HG03520 (cell line): ENCODE measurements around the gene RHOH.
A peak's percentile ranks its signal among the peaks of the same experiment; 100 is the strongest.

Experiments
- ATAC-seq: cut with Tn5 transposase; IDR thresholded peaks from one replicate; pipeline ENCODE4 v1.9.1; 2021; ENCODE audit warnings: mild to moderate bottlenecking, moderate library complexity; ENCODE audit not compliant: unreplicated experiment

RHOH gene

DNA sequence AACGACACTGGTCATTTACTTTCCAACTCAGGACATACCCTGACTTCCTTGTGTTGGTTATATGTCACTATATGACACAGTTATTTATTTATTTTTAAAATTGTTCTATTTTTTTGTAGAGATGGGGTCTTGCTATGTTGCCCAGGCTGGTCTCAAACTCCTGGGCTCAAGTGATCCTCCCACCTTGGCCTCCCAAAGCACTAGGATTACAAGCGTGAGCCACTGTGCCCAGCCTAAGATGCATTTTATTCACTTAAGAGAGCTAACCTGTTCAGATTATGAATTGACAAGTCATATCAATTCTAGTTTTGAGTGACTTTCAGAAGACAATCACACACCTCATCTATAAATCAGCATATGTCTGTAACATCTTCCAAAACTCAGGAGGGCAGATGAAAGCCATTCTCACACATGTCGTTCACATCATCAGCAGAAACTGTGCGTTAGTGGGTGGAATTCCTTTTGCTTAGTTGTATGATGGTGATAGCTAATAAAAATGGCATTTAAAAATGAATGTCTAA lies 9.4 kb upstream of the RHOH start:
- no peak for ATAC-seq

DNA sequence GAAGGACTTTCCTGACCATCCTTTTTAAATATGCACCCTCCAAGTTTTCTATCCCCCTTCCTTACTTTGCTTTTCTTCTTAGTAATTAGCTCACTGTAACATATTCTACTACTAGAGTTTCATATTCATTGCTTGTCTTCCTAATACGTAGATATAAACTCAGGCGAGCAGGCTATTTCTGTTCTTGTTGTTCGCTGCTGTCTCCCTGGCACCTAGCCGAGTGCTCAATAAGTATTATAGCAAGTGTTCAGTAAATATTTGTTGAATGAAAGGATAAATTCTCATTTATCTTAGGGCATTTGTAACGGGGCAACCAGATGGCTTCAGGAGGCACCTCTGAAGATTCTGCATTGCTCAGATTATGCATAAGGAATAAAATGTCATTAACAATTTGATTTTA lies 6.8 kb upstream of the RHOH start:
- ATAC-seq, result no peak

DNA sequence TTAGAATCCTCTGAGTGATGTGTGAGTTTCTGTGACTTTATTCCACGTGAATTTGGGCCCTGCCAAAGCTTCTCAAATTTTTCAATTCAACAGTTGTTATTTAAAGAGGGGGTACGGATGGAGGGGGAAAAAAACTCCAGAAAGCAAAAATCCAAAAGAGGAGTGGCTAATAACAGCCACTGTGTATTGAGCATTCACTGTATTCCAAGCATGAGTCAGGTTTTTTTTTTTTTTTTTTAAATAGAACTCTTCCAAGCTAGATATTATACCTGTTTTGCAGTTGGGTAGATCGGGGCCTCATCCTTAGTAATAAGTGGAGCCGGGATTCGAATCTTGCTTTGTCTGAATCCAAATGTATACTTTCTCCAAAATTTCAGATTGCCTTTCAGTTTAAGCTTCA lies 6.4 kb upstream of the RHOH start:
- no peak for ATAC-seq

DNA sequence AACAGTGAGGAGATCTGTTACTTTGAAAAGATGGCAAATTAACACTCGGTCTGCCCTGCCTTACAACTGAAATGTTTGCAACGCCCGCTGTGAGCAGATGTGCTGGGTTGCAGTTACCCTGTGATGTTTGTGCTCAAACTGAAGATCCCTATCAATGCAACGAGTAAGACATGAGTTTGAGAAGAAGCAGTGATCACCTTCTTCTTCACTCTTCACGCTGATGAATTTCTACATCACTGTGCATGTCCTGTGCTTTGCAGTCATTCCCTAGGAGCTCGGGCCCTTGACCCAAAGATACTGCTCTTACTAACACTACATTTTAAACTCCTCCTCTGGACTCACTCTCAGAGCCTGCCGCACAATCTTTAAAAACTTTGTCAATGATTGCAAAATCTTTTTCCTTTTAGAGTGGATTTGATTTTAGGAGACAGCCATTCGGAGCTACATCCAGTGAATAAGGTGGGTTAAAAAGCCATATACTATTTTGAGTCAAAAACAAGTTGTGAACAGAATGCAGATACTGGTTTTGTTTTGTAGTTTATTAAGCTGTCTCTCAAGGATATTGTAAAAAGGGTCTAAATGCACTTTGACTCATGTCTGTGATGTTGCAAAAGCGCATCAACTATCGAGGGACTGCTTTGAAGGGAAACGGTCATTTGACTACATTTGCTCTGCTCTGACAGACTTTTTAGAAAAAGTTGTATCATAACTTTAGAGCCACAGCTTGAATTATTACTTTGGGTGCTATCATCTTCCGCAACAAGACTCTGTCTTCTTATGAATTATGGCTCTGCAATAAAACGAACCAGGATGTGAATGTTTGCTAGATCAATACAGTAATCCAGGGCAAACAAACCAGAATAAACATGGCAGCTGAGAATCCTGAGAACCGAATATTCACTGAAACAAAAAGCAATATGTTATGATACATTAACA lies 5.7 kb upstream of the RHOH start:
- no peak for ATAC-seq

DNA sequence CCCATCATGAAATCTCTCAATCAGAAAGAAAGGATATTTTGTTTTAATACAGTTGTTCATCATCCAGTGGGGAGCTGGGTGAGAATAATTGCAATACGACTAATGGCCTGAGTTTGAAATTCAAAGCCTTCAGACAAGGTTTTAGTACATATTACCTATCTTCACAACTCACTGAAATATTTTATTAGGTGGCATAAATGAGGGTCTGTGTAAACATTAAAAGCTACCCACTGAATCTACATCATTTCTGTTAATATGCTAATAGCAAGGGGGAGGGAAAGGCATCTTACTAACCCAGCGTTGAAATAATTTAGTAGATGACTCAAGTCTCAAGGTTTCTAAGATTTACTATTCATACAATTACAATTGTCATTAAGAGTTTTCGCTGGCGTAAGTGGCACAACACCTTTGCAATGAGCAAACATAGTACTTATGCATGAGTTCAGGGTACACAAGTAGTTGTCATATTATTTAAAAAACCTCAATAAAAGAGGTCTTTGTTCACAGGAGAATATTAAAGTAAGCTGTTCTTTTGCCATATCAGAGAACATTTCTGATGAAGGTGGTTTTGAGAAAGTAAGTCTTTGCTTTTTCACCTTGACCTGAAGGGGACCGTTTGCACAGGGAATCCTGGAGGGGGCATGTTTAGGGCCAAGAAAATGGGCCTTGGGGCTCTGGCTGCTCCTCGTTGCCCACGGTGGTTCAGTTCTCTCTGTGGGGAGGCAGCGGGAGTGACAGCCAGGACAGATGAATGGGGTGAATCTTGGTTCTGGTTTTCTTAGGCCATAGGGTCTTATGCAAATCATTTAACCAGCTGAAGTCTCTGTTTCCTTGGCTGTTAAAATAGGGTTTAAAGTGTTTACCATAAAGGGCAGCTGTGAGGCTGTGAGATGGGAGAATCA lies 4.5 kb upstream of the RHOH start:
- peak; percentile 32 for ATAC-seq

DNA sequence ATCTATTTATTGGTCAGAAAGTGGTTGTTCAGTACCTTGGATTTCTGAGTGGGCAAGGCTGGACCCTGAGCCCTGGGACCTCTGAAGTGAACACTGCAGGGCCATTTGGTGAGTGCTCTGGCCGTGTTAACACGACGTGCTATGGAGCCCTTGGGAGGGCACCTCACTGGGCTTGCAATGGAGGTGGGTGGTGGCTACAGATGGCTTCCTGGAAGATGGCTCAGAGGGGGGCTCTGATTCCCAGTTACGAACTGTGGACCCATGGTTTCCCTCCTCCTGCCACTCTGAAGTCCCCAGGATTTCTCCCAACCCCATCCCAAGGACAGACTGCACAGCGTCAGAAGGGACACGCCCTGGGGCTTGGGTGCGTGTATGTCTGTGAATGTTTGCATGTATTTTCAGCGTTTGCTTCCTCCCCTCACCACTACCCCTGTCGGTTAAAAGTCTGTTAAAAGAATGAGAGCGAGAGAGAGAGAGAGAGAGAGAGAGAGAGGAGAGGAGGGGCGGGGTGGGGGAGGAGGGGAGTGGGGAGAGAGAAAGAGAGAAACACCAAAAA lies 3.7 kb upstream of the RHOH start:
- ATAC-seq, result peak; percentile 19

DNA sequence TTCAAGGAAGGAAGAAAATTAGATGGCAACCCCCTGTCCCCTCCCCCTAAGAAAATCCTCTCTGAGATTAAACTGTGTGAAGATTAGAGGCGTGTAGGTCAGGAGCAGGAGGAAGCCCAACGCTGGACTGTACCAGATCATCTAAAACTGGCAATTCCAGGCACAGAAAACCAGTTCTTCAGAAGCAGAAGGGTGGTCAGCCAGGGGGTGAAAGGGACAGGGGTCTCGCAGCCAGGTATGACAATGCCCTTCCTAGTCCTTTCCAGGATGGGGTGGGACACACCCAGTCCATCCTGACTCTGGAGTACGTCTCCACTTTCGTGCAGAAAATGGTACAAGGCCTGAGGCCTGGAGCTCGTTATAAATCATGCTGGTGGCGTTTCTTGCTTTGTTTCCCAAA lies 3.3 kb upstream of the RHOH start:
- ATAC-seq, result no peak

DNA sequence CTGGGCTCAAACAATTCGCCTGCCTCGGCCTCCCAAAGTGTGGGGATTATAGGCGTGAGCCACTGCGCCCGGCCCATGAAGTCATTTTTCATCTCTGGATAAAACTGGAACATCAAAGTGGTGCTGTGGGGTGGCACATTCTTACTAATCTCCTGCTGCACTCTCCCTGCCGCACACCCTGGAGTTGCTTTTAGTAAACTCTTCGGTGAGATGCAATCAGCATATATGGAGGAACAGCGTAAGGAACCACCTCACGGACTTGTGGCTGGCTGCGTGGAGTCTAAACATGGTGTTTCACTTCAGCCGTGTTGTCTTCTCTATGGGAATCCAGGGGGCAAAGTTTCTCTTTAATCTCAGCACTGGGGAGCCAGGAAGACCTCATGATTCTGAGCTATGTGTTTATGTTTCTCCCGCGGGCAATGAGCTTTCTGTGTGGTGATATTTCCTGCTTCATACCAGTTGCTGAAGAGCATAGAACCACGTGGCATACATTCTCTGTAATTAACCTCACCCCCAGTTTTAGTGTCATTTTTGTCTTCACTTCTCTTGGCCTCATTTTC lies 2.1 kb upstream of the RHOH start:
- no peak for ATAC-seq

DNA sequence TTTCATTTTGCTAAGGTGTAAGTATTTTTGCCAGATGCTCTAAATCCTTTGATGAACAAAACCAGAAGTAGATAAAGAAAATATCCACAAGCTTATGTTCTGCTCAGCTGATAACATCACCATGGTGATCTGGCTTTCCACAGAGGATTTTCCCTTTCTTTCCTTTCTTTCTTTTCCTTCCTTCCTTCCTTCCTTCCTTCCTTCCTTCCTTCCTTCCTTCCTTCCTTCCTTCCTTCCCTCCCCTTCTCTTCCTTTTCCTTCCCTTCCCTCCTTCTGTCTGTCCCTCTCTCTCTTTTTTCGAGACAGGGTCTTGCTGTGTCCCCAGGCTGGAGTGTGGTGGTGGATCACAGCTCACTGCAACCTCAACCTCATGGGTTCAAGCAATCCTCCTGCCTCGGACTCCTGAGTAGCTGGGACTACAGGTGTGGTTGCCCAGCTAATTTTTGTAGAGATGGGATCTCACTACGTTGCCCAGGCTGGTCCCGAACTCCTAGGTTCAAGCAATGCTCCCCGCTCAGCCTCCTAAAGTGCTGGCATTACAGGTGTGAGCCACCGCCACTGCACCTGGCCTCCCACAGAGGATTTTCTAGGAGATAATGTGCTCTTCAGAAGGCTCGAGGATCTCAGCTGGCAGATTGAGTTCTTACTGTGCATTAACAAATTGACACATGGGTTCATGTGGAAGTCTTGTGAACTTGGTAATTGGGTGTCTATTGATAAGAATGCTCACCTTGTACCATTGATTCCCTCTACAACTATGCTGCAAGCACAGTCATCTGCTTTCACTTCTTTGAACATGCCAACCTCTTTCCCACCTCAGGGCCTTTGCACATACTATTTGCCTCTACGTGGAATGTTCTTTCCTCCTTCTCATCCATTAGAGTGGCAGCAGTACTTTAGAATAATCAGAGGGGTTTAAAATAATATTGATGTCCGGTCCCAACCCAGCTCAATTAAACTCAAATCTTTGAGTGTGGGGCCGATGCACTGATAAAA lies 1.4 kb upstream of the RHOH start:
- ATAC-seq, result no peak

DNA sequence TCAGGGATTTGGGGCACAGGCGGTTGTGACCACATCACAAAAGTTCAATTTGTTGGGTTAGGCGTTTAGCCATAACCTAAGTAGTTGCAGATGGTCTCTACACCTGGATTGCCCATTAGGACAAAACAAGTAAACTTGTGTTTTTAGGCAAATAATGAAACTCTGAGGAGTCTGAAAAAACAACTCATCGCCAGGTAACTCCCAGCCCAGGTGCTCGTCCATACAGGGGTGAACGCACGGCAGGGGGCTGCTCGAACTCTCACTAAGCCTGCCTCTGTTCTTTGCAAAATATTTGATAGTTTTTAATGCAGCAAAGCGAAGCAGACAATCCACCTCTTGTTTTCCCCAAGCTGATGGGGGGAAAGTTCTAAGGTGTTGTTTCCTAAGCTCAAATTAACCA lies 559 bp upstream of the RHOH start:
- no peak for ATAC-seq

DNA sequence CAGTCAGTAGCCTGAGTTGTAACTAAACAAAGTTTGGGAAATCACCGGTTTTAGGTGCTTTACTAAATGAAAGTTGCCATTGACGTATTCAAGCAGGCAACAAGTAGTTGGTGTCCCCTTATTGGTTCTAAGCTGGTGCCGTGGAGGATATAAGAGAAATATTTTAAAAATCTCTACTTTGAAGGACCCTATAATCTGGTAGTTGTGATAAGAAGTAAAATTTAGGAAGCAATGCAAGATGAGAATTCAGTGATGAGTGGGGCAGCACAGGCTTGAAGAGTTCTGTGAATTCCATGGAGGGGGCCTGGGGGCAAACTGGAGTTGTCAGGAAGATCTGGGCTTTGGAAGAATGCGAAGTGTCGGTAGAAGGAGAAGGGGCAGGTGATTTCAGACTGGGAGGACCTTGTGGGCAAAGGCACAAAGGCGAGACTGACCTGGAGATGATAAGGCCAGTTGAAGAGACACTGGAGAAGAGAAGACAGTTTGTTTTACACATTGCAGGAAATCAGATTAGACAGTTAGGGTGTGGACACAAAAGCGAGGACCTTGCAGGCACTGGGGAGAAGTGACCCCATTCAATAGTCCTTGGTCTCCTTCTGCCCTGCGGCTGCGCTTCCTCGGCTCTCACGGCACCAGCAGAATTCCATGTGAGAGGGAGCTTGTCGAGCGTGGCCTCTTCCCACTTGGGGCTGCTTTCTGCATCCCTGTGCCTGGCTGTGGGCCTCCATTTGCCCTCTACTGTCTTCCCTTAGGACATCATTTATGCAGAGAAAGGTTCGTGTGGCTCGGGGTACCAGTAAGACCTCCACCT lies 1.3 kb downstream of the RHOH start:
- no peak for ATAC-seq

DNA sequence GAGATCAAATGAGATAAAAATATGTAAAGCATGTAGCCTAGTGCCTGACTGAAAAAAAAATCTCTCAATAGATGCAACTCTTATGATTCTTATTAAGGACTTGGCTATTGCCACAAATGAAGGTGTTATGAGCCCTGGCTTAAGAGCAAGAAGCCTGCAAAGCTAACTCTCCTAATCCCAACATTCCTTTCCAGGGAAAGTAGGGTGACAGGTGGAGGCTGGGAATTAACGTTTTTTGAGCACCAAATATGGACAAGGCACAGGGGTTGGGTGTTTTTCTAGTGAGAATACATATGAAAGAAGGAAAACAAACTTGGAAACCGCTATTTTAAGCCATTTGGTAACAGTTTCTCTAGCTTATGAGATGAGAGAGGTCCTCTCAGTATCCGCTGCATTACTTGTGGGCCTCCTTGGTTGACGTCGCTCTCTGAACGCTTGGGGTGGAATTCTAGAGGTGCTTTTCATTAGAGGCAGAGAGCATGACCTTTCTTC lies 2.4 kb downstream of the RHOH start:
- no peak for ATAC-seq

DNA sequence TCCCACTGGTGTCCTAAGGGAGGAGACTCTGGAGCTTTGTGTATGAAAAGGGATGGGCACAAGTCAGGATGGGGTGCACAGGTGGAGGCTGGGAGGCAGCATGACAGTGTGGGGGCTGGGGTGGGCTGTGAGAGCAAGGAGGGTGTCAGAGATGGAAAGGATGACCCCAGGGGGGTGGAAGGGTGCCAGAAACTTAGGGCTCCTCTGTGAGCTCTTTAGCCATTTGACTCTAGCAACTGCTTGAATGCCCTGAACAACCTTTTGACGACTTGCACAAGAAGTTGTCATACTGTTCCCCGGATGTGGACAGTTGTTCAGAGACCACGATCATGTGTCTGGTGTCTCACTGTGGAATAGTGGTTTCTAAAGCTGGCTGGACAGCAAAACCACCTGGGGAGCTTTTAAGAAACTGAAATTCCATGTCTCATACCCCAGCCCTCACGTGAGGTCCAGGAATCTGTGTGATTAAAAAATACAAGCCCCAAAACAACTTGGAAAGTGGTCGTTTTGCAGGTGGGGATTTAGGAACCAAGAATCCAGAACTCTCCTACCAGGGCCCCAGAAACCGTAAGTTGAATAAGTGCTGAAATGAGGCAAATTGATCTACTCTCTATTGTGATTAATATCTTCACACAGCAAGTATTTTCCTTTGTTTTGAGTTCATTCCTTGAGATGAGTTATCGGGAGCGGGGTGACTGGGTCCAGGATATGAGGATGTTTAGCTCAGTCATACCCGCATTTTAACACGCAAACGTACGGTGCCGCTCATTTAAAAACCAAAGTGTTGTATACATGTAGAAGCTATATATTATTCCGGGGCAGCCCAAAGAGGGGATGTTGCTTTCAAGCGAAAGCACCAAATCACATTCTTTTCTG lies 3.4 kb downstream of the RHOH start:
- peak; percentile 53 for ATAC-seq

DNA sequence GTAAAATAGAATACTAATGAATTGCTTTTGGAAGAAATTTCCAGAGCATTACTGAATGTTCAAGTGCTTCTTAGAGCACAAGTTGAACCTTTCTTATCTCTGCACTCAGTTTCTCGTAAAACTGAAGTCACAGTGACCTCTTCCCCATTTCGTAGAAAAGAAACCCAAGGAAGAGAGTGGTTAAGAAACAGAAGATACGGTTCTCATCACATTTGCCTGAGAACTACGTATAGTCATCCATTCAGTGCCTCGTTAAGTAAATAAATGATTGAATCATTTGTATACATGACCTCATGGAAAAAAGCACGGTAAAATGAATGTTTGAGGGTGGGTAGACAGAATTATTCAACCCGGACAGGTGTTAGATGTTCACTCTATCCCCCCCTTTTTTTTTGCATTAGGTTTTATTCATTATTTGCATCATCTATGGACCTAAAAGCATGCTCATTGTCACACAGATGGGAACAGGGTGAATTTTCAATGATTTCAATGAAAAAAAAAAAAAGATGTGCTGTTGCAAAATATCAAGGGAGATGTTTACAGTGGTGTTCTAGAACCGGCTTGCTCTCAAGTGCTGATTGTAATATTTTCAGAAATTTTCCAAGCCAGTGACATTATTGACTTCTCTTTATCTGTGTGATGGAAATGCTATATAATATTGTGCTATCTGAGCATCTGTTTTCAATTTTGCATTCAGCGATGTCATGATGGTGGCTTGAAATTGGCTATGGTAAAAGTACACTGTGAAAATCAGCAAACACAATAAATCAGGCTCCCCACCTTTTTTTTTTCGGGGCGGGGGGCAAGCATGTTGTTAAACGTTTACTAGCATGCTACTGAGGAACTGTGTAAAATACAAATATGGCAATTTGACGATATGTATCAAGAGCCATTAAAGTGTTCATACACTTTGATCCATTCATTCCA lies 4.3 kb downstream of the RHOH start:
- no peak for ATAC-seq

DNA sequence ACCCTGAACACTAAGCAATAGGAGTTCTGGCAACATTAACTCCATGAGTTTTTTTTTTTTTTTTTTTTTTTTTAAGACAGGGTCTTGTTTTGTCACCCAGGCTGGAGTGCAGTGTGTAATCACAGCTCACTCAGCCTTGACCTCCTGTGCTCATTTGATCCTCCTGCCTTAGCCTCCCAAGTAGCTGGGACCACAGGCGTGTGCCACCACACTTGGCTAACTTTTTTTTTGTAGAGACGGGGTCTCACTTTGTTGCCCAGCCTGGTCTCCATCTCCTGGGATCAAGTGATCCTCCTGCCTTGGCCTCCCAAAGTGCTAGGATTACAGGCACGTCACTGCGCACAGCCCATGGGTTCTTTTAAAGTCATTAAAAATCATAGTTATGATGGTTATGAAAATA lies 5.1 kb downstream of the RHOH start:
- ATAC-seq, result no peak

DNA sequence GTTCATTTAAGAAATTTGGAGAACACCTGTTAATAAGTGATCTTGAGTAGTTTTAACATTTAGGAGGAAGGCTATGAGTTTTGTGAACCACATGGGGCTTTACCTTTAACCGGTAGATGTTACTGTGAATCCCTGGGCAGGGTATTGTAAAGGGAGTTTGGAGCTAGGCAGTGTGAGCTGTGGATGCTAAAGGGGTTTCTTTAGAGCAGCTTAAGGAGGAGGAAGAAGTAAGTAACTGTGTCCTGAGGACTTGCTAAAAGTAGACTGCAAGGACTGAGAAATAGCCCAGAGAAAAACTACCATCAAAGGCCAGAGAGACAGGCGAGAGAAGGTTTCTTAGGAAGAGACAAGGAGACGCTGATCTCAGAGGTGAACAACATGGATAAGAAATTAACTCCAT lies 5.6 kb downstream of the RHOH start:
- no peak for ATAC-seq
